Fibroblast of lung (primary cell): Measurements from ENCODE around the gene DUS1L. TPM values are rescaled to one million over a fixed set of nuclear protein-coding genes. Genes with fewer than 3 reads are reported as not detected.

Experiments used
- DNase-seq, 2 donors: peaks; one replicate each; pipeline versions ENCODE4 v3.0.0 to v3.0.0-alpha.2; 2010; ENCODE audit warnings: low read depth in 2 of 2
- H2AFZ ChIP-seq: 2 replicates; pipeline ENCODE4 v1.5.1; 2012; ENCODE audit warnings: low read length, control low read depth, inconsistent platforms
- H3K27ac ChIP-seq: 2 replicates; pipeline ENCODE4 v1.5.1; 2011; ENCODE audit warnings: low read length, control low read depth; ENCODE audit not compliant: insufficient read depth
- H3K27me3 ChIP-seq: 2 replicates; pipeline ENCODE4 v1.5.1; 2011; ENCODE audit warnings: mild to moderate bottlenecking, low read length; ENCODE audit not compliant: control insufficient read depth, insufficient read depth
- H3K36me3 ChIP-seq: 2 replicates; pipeline ENCODE4 v1.5.1; 2011; ENCODE audit warnings: low read length; ENCODE audit not compliant: control insufficient read depth, insufficient read depth
- H3K4me1 ChIP-seq: 2 replicates; pipeline ENCODE4 v1.5.1; 2011; ENCODE audit warnings: low read length; ENCODE audit not compliant: control insufficient read depth, insufficient read depth; ENCODE audit errors: extremely low read depth
- H3K4me2 ChIP-seq: 2 replicates; pipeline ENCODE4 v1.5.1; 2011; ENCODE audit warnings: low read length, control low read depth; ENCODE audit not compliant: insufficient read depth; ENCODE audit errors: extremely low read depth
- H3K4me3 ChIP-seq, 4 experiments: fragments of 200-600 bp in 1 of 4; sonication (generic) in 1 of 4; replicated peaks in 1 of 4; 2 replicates each; pipeline ENCODE4 v1.5.1; 2011 to 2016; ENCODE audit warnings: low read length in 4 of 4, low read depth in 3 of 4, mild to moderate bottlenecking in 3 of 4, control low read depth in 2 of 4, inconsistent platforms in 1 of 4, mixed read lengths in 1 of 4; ENCODE audit not compliant: insufficient read depth in 1 of 4; ENCODE audit errors: control extremely low read depth in 1 of 4
- H3K79me2 ChIP-seq: 2 replicates; pipeline ENCODE4 v1.5.1; 2012; ENCODE audit warnings: mild to moderate bottlenecking, low read length, inconsistent platforms; ENCODE audit not compliant: control insufficient read depth, insufficient read depth
- H3K9ac ChIP-seq: 2 replicates; pipeline ENCODE4 v1.5.1; 2011; ENCODE audit warnings: mild to moderate bottlenecking, low read length, control low read depth; ENCODE audit not compliant: insufficient read depth
- H3K9me3 ChIP-seq: 2 replicates; pipeline ENCODE4 v1.5.1; 2012; ENCODE audit warnings: low read depth, low read length; ENCODE audit not compliant: control insufficient read depth, insufficient read depth
- H4K20me1 ChIP-seq: 2 replicates; pipeline ENCODE4 v1.5.1; 2011; ENCODE audit warnings: low read length; ENCODE audit not compliant: control insufficient read depth, insufficient read depth; ENCODE audit errors: extremely low read depth
- EZH2 ChIP-seq: IDR thresholded peaks from 2 replicates; pipeline ENCODE4 v1.5.1; 2012; ENCODE audit warnings: low read length, control low read depth, mild to moderate bottlenecking; ENCODE audit errors: missing control alignments
- polyA plus RNA-seq, 2 donors: library from polyadenylated mRNA; depleted of rRNA in 1 of 2; stranded (reverse) in 1 of 2; unstranded in 1 of 2; fragments of >200 nt; gene quantifications; 2 replicates each; pipeline ENCODE4 v1.2.1, GENCODE V29; 2011 to 2012; ENCODE audit warnings: missing spikeins in 1 of 2
- total RNA-seq: library from RNA; depleted of rRNA; stranded (reverse); fragments of >200 nt; gene quantifications from 2 replicates; pipeline ENCODE4 v1.2.1, GENCODE V29; 2014
- TF ChIP-seq, protein P1 (sequence below), 2 donors: IDR thresholded peaks in 1 of 2; conservative IDR thresholded peaks in 1 of 2; 1 replicate in 1 of 2; 2 replicates in 1 of 2; pipeline ENCODE4 v1.5.1; 2011 to 2012; ENCODE audit warnings: low read length in 2 of 2, control low read depth in 1 of 2, inconsistent platforms in 1 of 2, low read depth in 1 of 2, mild to moderate bottlenecking in 1 of 2

The DUS1L gene
- total and polyA plus RNA-seq, 2 donors (not counting 1 experiment from before 2014, with no cell fraction given) = 24.6 to 41.0 TPM

DNA sequence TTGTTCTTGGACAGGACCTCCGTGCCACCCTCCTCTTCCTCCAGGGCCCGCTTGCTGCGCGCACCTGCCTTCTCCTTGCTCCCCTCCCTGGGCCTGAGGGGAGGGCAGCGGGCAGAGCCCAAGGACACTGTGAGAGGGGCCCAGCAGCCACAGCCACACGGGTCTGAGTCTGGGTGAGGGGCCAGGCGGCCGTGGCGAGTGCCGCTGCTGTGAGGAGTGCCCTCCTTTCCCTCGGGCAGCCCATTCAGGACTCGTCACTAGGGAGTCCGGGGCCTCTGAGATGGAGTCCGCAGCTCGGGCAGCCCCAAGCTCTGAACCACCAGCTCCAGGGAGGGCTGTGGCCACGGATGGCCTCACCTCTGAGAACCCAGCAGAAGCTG, 5.6 kb downstream of the DUS1L start:
- no peak overlapping the region for H2AFZ ChIP-seq
- no peak overlapping the region for H3K27ac ChIP-seq
- TF ChIP-seq, protein P1, sequence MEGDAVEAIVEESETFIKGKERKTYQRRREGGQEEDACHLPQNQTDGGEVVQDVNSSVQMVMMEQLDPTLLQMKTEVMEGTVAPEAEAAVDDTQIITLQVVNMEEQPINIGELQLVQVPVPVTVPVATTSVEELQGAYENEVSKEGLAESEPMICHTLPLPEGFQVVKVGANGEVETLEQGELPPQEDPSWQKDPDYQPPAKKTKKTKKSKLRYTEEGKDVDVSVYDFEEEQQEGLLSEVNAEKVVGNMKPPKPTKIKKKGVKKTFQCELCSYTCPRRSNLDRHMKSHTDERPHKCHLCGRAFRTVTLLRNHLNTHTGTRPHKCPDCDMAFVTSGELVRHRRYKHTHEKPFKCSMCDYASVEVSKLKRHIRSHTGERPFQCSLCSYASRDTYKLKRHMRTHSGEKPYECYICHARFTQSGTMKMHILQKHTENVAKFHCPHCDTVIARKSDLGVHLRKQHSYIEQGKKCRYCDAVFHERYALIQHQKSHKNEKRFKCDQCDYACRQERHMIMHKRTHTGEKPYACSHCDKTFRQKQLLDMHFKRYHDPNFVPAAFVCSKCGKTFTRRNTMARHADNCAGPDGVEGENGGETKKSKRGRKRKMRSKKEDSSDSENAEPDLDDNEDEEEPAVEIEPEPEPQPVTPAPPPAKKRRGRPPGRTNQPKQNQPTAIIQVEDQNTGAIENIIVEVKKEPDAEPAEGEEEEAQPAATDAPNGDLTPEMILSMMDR (conservative IDR thresholded peaks at IDR 0.05 in 1 of 2, IDR thresholded peaks at IDR 0.05 in 1 of 2; ENCODE audit: low read depth in 1 of 2, low read length in 2 of 2) = no peak
- TF ChIP-seq EZH2 = no peak
- no peak overlapping the region for H3K4me3 ChIP-seq
- no peaks in the 10 kb centered on the region for H3K27me3 ChIP-seq
- H3K79me2 ChIP-seq = peaks cover 6% of the 10 kb centered on the region
- H3K9ac ChIP-seq = no peak overlapping the region
- H4K20me1 ChIP-seq = no peaks in the 10 kb centered on the region
- no peaks in the 10 kb centered on the region for H3K9me3 ChIP-seq
- H3K4me1 ChIP-seq = no peaks in the 10 kb centered on the region
- DNase-seq = no peak
- H3K4me2 ChIP-seq = no peak overlapping the region
- peaks cover 54% of the 10 kb centered on the region for H3K36me3 ChIP-seq

DNA sequence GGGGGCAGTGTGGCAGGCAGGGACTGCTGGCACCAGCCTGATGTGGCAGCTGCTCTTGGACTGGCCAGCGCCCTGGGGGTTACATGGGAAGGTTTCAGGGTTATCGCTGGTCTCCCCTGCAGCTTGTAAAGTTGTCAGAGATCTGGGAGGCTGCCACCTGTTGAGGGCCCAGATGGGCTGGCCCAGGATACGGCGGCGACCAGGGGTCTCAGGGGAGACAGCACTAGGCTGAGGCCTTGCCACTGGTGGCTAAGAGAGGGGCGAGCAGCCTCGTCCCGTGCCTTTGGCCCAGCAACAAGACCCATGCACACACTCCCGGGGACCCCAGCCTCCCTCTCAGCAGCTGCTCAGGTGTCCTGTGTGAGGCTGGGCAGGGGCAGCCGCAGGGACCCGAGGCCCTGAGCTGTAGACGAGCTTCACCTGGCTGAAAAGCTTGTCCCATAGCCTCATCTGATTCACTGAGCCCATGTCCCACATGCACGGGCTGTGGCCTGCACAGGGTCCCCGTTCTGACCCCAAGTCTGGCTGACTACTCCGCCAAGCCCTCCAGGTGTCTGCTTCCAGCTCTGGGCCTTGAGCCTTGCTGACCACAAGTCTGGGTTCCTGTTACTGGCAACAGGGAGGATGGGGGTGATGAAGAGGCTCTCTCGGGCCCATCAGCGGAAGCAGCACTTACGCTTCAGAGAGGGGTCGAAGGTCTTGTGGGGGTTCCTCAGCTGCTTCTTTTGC, 6.2 kb downstream of the DUS1L start:
- Histone ChIP-seq H3K36me3 (peaks cover 58% of the 10 kb centered on the region), H3K27me3 (no peaks in the 10 kb centered on the region), H4K20me1 (no peaks in the 10 kb centered on the region), H3K9ac (no peak overlapping the region), H3K27ac (no peak overlapping the region), H3K4me2 (no peak overlapping the region), H3K79me2 (no peaks in the 10 kb centered on the region), H3K9me3 (no peaks in the 10 kb centered on the region), H3K4me1 (no peaks in the 10 kb centered on the region), H3K4me3 (no peak overlapping the region), H2AFZ (no peak overlapping the region)
- TF ChIP-seq, protein P1 (conservative IDR thresholded peaks at IDR 0.05 in 1 of 2, IDR thresholded peaks at IDR 0.05 in 1 of 2; ENCODE audit: low read depth in 1 of 2, low read length in 2 of 2) = no peak
- no peak for TF ChIP-seq EZH2
- DNase-seq = no peak

DNA sequence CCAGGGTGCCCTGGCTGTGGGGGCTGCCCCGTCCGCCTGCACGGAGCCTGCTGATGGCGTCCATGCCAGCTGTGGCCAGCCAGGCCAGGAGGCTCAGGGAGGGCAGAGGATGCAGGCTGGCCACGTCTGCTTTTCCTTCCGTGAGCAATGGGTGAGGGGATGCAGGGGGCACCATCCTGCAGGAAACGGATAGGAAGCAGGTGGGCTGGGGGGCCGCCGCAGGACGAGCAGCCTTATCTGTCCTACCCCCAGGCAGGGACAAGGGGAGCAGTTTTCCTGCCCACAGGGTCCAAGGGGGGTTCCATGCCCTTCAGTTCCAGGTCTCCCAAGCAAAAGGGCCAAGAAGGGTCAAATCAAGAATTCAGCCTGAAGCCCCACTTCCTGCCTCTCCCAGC, 6.8 kb downstream of the DUS1L start:
- Histone ChIP-seq H3K4me3 (no peak overlapping the region), H3K4me2 (no peak overlapping the region), H3K9ac (no peak overlapping the region), H4K20me1 (no peaks in the 10 kb centered on the region), H3K4me1 (no peaks in the 10 kb centered on the region), H2AFZ (no peak overlapping the region), H3K27ac (no peak overlapping the region), H3K79me2 (peaks cover under 1% of the 10 kb centered on the region), H3K27me3 (no peaks in the 10 kb centered on the region), H3K36me3 (peaks cover 61% of the 10 kb centered on the region), H3K9me3 (no peaks in the 10 kb centered on the region)
- no peak for DNase-seq
- TF ChIP-seq, protein P1 (conservative IDR thresholded peaks at IDR 0.05 in 1 of 2, IDR thresholded peaks at IDR 0.05 in 1 of 2; ENCODE audit: low read depth in 1 of 2, low read length in 2 of 2) = no peak
- TF ChIP-seq EZH2 = no peak
